ENCODE results near the gene MSH5. TPM values are rescaled to one million over a fixed set of nuclear protein-coding genes. Genes with fewer than 3 reads are reported as not detected.

The MSH5 gene
- total RNA-seq, 2 donors from 2014 or later = 35.7 to 57.2 TPM

DNA sequence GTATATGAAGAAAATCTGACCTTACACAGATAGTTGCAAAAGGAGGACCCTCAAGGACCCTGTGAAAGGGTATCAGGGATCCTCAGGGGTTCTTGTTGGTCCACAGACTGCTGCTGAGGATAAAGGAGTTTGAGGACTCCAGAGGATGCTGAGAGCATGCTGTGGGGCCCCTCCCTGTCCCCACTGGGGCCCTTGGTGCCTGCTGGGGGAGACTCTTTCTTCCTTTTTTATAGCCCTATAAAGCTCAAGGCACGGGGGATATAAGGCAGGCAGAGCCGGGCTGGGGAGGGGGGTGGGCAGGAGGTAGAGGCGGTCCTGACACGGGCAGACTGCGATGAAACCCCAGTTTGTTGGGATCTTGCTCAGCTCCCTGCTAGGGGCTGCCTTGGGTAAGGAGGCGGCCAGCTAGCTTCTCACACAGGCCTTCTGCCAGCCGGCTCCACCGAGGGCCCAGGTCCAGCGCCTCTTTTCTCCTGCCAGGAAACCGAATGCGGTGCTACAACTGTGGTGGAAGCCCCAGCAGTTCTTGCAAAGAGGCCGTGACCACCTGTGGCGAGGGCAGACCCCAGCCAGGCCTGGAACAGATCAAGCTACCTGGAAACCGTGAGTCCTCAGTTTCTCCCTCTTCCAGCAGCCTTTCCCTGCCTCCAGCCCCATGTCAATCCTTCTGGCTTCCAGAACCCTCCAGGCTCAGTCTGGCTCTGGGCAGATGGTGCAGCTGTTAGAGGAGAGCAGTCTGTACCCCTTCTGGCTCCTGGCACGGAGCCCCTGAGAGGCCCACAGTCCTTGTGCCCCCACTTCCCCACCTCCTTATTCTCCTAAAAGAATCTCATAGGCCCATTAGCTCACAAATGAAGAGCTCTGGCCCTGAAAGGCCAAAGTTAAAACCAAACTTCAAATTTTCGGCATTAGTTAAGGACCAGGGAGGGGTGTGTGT, 24.5 kb upstream of the MSH5 start, which contains the start of gene LY6G6D:
LY6G6D (plus strand) TSS at position 327 of the 937 bp plus-strand sequence; CDS start at position 335, 8 bp downstream.
- Mint-ChIP-seq H3K27me3 (ENCODE audit: insufficient read depth) (no peaks in the 10 kb centered on the region), H3K9me3 (no peaks in the 10 kb centered on the region)
- TF ChIP-seq, protein P1, sequence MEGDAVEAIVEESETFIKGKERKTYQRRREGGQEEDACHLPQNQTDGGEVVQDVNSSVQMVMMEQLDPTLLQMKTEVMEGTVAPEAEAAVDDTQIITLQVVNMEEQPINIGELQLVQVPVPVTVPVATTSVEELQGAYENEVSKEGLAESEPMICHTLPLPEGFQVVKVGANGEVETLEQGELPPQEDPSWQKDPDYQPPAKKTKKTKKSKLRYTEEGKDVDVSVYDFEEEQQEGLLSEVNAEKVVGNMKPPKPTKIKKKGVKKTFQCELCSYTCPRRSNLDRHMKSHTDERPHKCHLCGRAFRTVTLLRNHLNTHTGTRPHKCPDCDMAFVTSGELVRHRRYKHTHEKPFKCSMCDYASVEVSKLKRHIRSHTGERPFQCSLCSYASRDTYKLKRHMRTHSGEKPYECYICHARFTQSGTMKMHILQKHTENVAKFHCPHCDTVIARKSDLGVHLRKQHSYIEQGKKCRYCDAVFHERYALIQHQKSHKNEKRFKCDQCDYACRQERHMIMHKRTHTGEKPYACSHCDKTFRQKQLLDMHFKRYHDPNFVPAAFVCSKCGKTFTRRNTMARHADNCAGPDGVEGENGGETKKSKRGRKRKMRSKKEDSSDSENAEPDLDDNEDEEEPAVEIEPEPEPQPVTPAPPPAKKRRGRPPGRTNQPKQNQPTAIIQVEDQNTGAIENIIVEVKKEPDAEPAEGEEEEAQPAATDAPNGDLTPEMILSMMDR (conservative IDR thresholded peaks at IDR 0.05) = no peak

DNA sequence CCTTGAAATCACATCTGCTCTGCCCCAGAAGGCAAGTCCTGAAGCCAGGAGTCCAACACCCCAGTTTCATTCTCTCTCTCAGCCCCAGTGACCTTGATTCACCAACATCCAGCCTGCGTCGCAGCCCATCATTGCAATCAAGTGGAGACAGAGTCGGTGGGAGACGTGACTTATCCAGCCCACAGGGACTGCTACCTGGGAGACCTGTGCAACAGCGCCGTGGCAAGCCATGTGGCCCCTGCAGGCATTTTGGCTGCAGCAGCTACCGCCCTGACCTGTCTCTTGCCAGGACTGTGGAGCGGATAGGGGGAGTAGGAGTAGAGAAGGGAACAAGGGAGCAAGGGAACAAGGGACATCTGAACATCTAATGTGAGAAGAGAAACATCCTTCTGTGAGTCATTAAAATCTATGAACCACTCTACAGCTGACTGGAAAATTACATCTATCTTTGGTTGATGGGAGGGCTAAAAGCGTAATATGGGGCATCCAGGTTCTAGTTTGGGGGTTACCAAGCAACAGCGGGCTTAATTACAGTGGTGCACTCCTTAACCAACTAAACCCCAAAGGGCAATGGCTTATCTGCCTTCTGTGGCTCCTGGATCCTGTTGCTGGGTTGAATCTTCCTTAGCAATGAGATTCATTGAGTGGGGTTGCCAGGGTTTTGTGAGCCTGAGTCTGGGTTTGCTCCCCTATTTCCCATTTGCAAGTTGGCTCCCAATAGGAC, 22.1 kb upstream of the MSH5 start:
- Histone ChIP-seq H3K4me3 (ENCODE audit: low read length) (no peak overlapping the region), H3K9me3 (ENCODE audit: control insufficient read depth, low read length) (no peaks in the 10 kb centered on the region), H3K9ac (ENCODE audit: extremely low read depth, low read length, poor library complexity, severe bottlenecking) (no peak overlapping the region), H3K36me3 (ENCODE audit: control insufficient read depth, insufficient read depth, low read length) (no peaks in the 10 kb centered on the region), H3K27me3 (ENCODE audit: control insufficient read depth, insufficient read depth, low read length, poor library complexity, severe bottlenecking) (no peaks in the 10 kb centered on the region), H3K4me1 (ENCODE audit: control insufficient read depth, insufficient read depth, low read length) (peaks cover 7% of the 10 kb centered on the region), H3K27ac (ENCODE audit: low read depth, low read length) (no peak overlapping the region)
- Mint-ChIP-seq H3K27ac (peak overlapping the region; percentile 67), H3K4me3 (no peak overlapping the region), H3K4me1 (peaks cover 35% of the 10 kb centered on the region), H3K9me3 (no peaks in the 10 kb centered on the region), H3K36me3 (ENCODE audit: low read depth) (no peaks in the 10 kb centered on the region), H3K27me3 (ENCODE audit: insufficient read depth) (no peaks in the 10 kb centered on the region)
- 59 to 77% methylated on average over 7 to 10 of the region's 10 CpGs for WGBS, 2 experiments (ENCODE audit: insufficient coverage in 1 of 2, insufficient read length in 1 of 2)
- DNase-seq = peak; percentile 90
- TF ChIP-seq, protein P1 (conservative IDR thresholded peaks at IDR 0.05) = peak; percentile 78

More for the DNA sequence above, 24.5 kb upstream of the MSH5 start, which contains the start of gene LY6G6D:
- Histone ChIP-seq H3K9me3 (ENCODE audit: control insufficient read depth, low read length) (no peaks in the 10 kb centered on the region), H3K36me3 (ENCODE audit: control insufficient read depth, insufficient read depth, low read length) (no peaks in the 10 kb centered on the region), H3K27me3 (ENCODE audit: control insufficient read depth, insufficient read depth, low read length, poor library complexity, severe bottlenecking) (no peaks in the 10 kb centered on the region), H3K4me3 (ENCODE audit: low read length) (no peak within 1 kb of the TSS), H3K4me1 (ENCODE audit: control insufficient read depth, insufficient read depth, low read length) (peaks cover 7% of the 10 kb centered on the region), H3K9ac (ENCODE audit: extremely low read depth, low read length, poor library complexity, severe bottlenecking) (no peak within 1 kb of the TSS), H3K27ac (ENCODE audit: low read depth, low read length) (peak within 1 kb of the TSS; percentile 67)
- no peaks in the 10 kb centered on the region for H3K36me3 Mint-ChIP-seq (ENCODE audit: low read depth)
- peak within 1 kb of the TSS; percentile 14 for H3K4me3 Mint-ChIP-seq
- peak within 1 kb of the TSS; percentile 95 for H3K27ac Mint-ChIP-seq
- peaks cover 43% of the 10 kb centered on the region for H3K4me1 Mint-ChIP-seq
- peak; percentile 84 for DNase-seq
- WGBS, 2 experiments (ENCODE audit: insufficient coverage in 1 of 2, insufficient read length in 1 of 2) = 67 to 70% methylated on average over 5 to 15 of the region's 16 CpGs

DNA sequence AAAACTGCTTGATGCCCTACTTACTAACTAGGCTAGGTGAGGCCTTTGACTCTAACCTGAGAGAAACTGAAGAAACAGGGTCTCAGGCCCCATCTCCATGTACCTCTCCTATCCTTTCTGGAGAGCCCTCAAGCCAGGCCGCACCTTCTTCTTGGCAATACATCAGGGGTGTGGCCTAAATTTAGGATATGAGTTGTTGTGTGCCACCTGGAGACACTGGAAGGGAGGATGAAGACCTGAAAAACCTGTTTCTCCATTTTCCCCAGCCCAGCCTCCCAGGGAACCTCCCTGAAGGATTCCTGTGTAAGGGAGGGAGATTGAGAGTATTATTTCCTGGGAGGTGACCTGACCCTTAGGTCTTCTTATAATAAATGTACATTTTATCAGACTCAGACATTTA, 21.5 kb upstream of the MSH5 start:
- Mint-ChIP-seq H3K27ac (no peak overlapping the region), H3K4me3 (no peak overlapping the region), H3K4me1 (peaks cover 31% of the 10 kb centered on the region), H3K36me3 (ENCODE audit: low read depth) (no peaks in the 10 kb centered on the region), H3K27me3 (ENCODE audit: insufficient read depth) (no peaks in the 10 kb centered on the region), H3K9me3 (no peaks in the 10 kb centered on the region)
- TF ChIP-seq, protein P1 (conservative IDR thresholded peaks at IDR 0.05) = no peak
- Histone ChIP-seq H3K4me1 (ENCODE audit: control insufficient read depth, insufficient read depth, low read length) (peaks cover 7% of the 10 kb centered on the region), H3K9ac (ENCODE audit: extremely low read depth, low read length, poor library complexity, severe bottlenecking) (no peak overlapping the region), H3K27ac (ENCODE audit: low read depth, low read length) (no peak overlapping the region), H3K4me3 (ENCODE audit: low read length) (no peak overlapping the region), H3K36me3 (ENCODE audit: control insufficient read depth, insufficient read depth, low read length) (no peaks in the 10 kb centered on the region), H3K27me3 (ENCODE audit: control insufficient read depth, insufficient read depth, low read length, poor library complexity, severe bottlenecking) (no peaks in the 10 kb centered on the region), H3K9me3 (ENCODE audit: control insufficient read depth, low read length) (no peaks in the 10 kb centered on the region)
- 100% methylated on average over 1 of the region's 1 CpG; no CpG with 5 or more reads in 1 of the 2 experiments for WGBS, 2 experiments (ENCODE audit: insufficient coverage in 1 of 2, insufficient read length in 1 of 2)
- DNase-seq = peak; percentile 65

Measured in endodermal cell (in vitro differentiated cells).